HepG2 (cell line): ENCODE measurements around the gene PLEKHA8. TPM values are rescaled to one million over a fixed set of nuclear protein-coding genes. Genes with fewer than 3 reads are reported as not detected.

Source experiments
- ATAC-seq: fragments of 200-7000 bp; cut with Tn5 transposase; 3 replicates; pipeline ENCODE4 v1.9.1; 2020; ENCODE audit warnings: mild to moderate bottlenecking, moderate library complexity
- BruUV-seq: library from RNA; stranded (reverse); fragments of 400-500 nt; replicated peaks from 2 replicates; lab custom pipeline; 2021; lab: Mats Ljungman, UMichigan
- CTCF ChIA-PET: fragments of 300-600 bp; formaldehyde crosslinking; extraction: SDS; loops from one replicate; lab custom pipeline; 2021; ENCODE audit warnings: low total read pairs, inconsistent platforms, low intra/inter-chr PET ratio; lab: Yijun Ruan, JAX
- POLR2A ChIA-PET: fragments of 350-600 bp; sonication (Branson Sonifier 250); formaldehyde crosslinking; loops from one replicate; lab custom pipeline; 2020; ENCODE audit warnings: antibody characterized with exemption, inconsistent platforms; lab: Yijun Ruan, JAX
- DNase-seq: peaks from one replicate; pipeline ENCODE4 v3.0.0-alpha.2; 2015; ENCODE audit warnings: low spot score
- FAIRE-seq: peaks from 3 replicates; lab custom pipeline; 2011; peaks lifted over from hg19 to GRCh38; lab: Jason Lieb, UNC
- H2AFZ ChIP-seq: one replicate; pipeline ENCODE4 v1.6.1; 2011; ENCODE audit warnings: low read length, inconsistent platforms
- H3K27ac ChIP-seq: fragments of 300-600 bp; 3 replicates; pipeline ENCODE4 v1.8.0; 2011; ENCODE audit warnings: mixed run types, mild to moderate bottlenecking, mixed read lengths, low read length, inconsistent platforms; ENCODE audit not compliant: insufficient read depth; ENCODE audit errors: extremely low read length
- H3K27me3 ChIP-seq, 2 experiments: fragments of 200-600 bp in 1 of 2; 2 replicates in 1 of 2; 3 replicates in 1 of 2; pipeline versions ENCODE4 v1.6.0 to v1.8.0; 2011; ENCODE audit warnings: low read length in 2 of 2, mild to moderate bottlenecking in 2 of 2, moderate library complexity in 2 of 2, inconsistent platforms in 1 of 2; ENCODE audit not compliant: insufficient read depth in 2 of 2, control insufficient read depth in 1 of 2
- H3K36me3 ChIP-seq, 2 experiments: fragments of 200-600 bp in 1 of 2; replicated peaks in 1 of 2; 2 replicates in 1 of 2; 3 replicates in 1 of 2; pipeline versions ENCODE4 v1.5.1 to v1.8.0; 2011; ENCODE audit warnings: low read length in 2 of 2, inconsistent platforms in 1 of 2; ENCODE audit not compliant: insufficient read depth in 2 of 2, control insufficient read depth in 1 of 2
- H3K4me1 ChIP-seq: 2 replicates; pipeline ENCODE4 v1.5.1; 2012; ENCODE audit warnings: low read length, inconsistent platforms; ENCODE audit not compliant: insufficient read depth
- H3K4me2 ChIP-seq: 2 replicates; pipeline ENCODE4 v1.6.0; 2011; ENCODE audit warnings: low read depth, low read length, inconsistent platforms
- H3K4me3 ChIP-seq, 3 experiments: fragments of 200-600 bp in 1 of 3; sonication (generic), shearing (Covaris generic) in 1 of 3; replicated peaks in 1 of 3; 2 replicates each; pipeline ENCODE4 v1.5.1; 2011 to 2016; ENCODE audit warnings: low read length in 3 of 3, inconsistent platforms in 2 of 3, low read depth in 2 of 3, mild to moderate bottlenecking in 2 of 3, control low read depth in 1 of 3, mixed read lengths in 1 of 3; ENCODE audit not compliant: insufficient read depth in 1 of 3
- H3K79me2 ChIP-seq: one replicate; pipeline ENCODE4 v1.6.1; 2011; ENCODE audit warnings: low read length, inconsistent platforms; ENCODE audit not compliant: insufficient read depth
- H3K9ac ChIP-seq: 2 replicates; pipeline ENCODE4 v1.6.0; 2011; ENCODE audit warnings: mild to moderate bottlenecking, low read depth, low read length, inconsistent platforms; ENCODE audit not compliant: insufficient read depth
- H3K9me3 ChIP-seq: 2 replicates; pipeline ENCODE4 v1.5.1; 2012; ENCODE audit warnings: mild to moderate bottlenecking, low read length
- H4K20me1 ChIP-seq: 2 replicates; pipeline ENCODE4 v1.6.0; 2011; ENCODE audit warnings: inconsistent platforms, mild to moderate bottlenecking, low read length, moderate library complexity; ENCODE audit not compliant: insufficient read depth
- ARNTL ChIP-seq: sonication (generic); formaldehyde crosslinking; IDR thresholded peaks from 2 replicates; pipeline ENCODE4 v1.4.0; 2020; ENCODE audit warnings: mild to moderate bottlenecking, missing genetic modification reagents
- FOSL1 ChIP-seq: sonication (generic); formaldehyde crosslinking; IDR thresholded peaks from 2 replicates; pipeline ENCODE4 v1.9.0; 2021; ENCODE audit warnings: missing genetic modification reagents, borderline replicate concordance
- GABPA ChIP-seq, 2 experiments: IDR thresholded peaks; 2 replicates each; pipeline ENCODE4 v1.6.1; 2011 to 2016; ENCODE audit warnings: low read depth in 2 of 2, low read length in 1 of 2, missing biosample characterization in 1 of 2, missing genetic modification characterization in 1 of 2
- MTF1 ChIP-seq: sonication (generic); formaldehyde crosslinking; IDR thresholded peaks from 2 replicates; pipeline ENCODE4 v1.5.0; 2020; ENCODE audit warnings: missing genetic modification reagents
- MXD1 ChIP-seq: sonication (generic); formaldehyde crosslinking; IDR thresholded peaks from 2 replicates; pipeline ENCODE4 v1.4.0; 2020; ENCODE audit warnings: mild to moderate bottlenecking, missing genetic modification reagents
- POLR2AphosphoS5 ChIP-seq: IDR thresholded peaks from 2 replicates; pipeline ENCODE4 v1.6.1; 2012; ENCODE audit warnings: low read depth, low read length
- SMAD3 ChIP-seq: sonication (generic); formaldehyde crosslinking; IDR thresholded peaks from 2 replicates; pipeline ENCODE4 v1.4.0; 2020; ENCODE audit warnings: missing genetic modification reagents
- SP5 ChIP-seq: IDR thresholded peaks from 2 replicates; pipeline ENCODE4 v1.6.1; 2016; ENCODE audit warnings: low read depth, borderline replicate concordance
- TERF1 ChIP-seq: sonication (generic); formaldehyde crosslinking; IDR thresholded peaks from 2 replicates; pipeline ENCODE4 v1.8.0; 2022; ENCODE audit warnings: mild to moderate bottlenecking, missing genetic modification reagents, moderate library complexity
- TRIM24 ChIP-seq: sonication (generic); formaldehyde crosslinking; IDR thresholded peaks from 2 replicates; pipeline ENCODE4 v1.8.0; 2022; ENCODE audit warnings: mild to moderate bottlenecking, missing genetic modification reagents
- ZHX2 ChIP-seq, 2 experiments: sonication (generic) in 1 of 2; formaldehyde crosslinking in 1 of 2; IDR thresholded peaks; 2 replicates each; pipeline versions ENCODE4 v1.6.1 to v1.9.0; 2014 to 2022; ENCODE audit warnings: antibody characterized with exemption in 1 of 2, borderline replicate concordance in 1 of 2, inconsistent platforms in 1 of 2, low read depth in 1 of 2, missing genetic modification reagents in 1 of 2
- ZNF264 ChIP-seq: sonication (generic); formaldehyde crosslinking; IDR thresholded peaks from 2 replicates; pipeline ENCODE4 v1.4.0; 2020; ENCODE audit warnings: missing genetic modification reagents
- ZNF564 ChIP-seq: sonication (generic); formaldehyde crosslinking; IDR thresholded peaks from 2 replicates; pipeline ENCODE4 v1.8.1; 2023; ENCODE audit warnings: mild to moderate bottlenecking, missing genetic modification reagents
- ZNF607 ChIP-seq: sonication (generic); formaldehyde crosslinking; IDR thresholded peaks from 2 replicates; pipeline ENCODE4 v1.5.1; 2020; ENCODE audit warnings: missing genetic modification reagents, mild to moderate bottlenecking, borderline replicate concordance
- ZNF652 ChIP-seq: IDR thresholded peaks from 2 replicates; pipeline ENCODE4 v1.6.1; 2016; ENCODE audit warnings: low read depth, borderline replicate concordance
- ZNF83 ChIP-seq: sonication (generic); formaldehyde crosslinking; IDR thresholded peaks from 2 replicates; pipeline ENCODE4 v1.4.0; 2020; ENCODE audit warnings: missing genetic modification reagents, mild to moderate bottlenecking, borderline replicate concordance
- WGBS: methylation state at CpG from one replicate; pipeline ENCODE4 v1.1.6; 2017; ENCODE audit warnings: low lambda C conversion rate; 5-methylcytosine and 5-hydroxymethylcytosine counted together
- in situ Hi-C: cut with HindIII; loops from 2 replicates; pipeline ENCODE4 v1.10.0; 2017; ENCODE audit warnings: low pct_unique_long_range_greater_than_20kb; ENCODE audit not compliant: extremely low pct_ligation_motif_present
- intact Hi-C: fragments of 100-400 bp; cut with micrococcal nuclease; formaldehyde crosslinking; loops from one replicate; pipeline ENCODE4 v1.10.0; 2022; ENCODE audit not compliant: unreplicated experiment
- polyA plus RNA-seq, 8 experiments: library from polyadenylated mRNA; depleted of rRNA in 3 of 8; stranded (reverse) in 7 of 8; unstranded in 1 of 8; fragments of >200 nt; fragmentation: Illumina TruSeq in 4 of 8; extraction: Trizol in 4 of 8; gene quantifications; 2 replicates each; pipeline versions ENCODE4 v1.2.1 to v1.2.3, GENCODE V29; 2011 to 2016; ENCODE audit warnings: low read depth in 4 of 8, missing spikeins in 1 of 8, mixed read lengths in 1 of 8; ENCODE audit not compliant: insufficient read depth in 1 of 8
- total RNA-seq, 5 experiments: library from RNA; depleted of rRNA; stranded (reverse); fragments of >200 nt; fragmentation: Illumina TruSeq; extraction: Trizol; gene quantifications; 2 replicates each; pipeline ENCODE4 v1.2.3, GENCODE V29; 2016; ENCODE audit warnings: low read depth in 1 of 5

The PLEKHA8 gene
- total and polyA plus RNA-seq, 2 of the 13 experiments (the other 11 are each of a cell fraction or from before 2014, with no cell fraction given): 12.5 to 26.4 TPM

- TF ChIP-seq TERF1 (CRISPR knock-in tag): no peak
- no peak for TF ChIP-seq SP5
Measured at GRCh38 chr7:30162133-30162532, 133.9 kb downstream of the PLEKHA8 start (continued).

GRCh38 chr7:30162622-30163124 lies 134.5 kb downstream of the PLEKHA8 start:
- POLR2A ChIA-PET: no interaction called here
- Histone ChIP-seq H3K4me3 (peak overlapping the region in 2 of 3 experiments; percentile 5 to 11; a peak in 2 of 6 replicates), H3K4me2 (peak overlapping the region; percentile 43), H3K4me1 (peaks cover 67% of the 10 kb centered on the region), H3K27ac (peak overlapping the region; percentile 23), H3K36me3 (no peaks in the 10 kb centered on the region; a peak in 1 of 5 replicates), H2AFZ (no peak overlapping the region), H4K20me1 (no peaks in the 10 kb centered on the region), H3K79me2 (no peaks in the 10 kb centered on the region), H3K9ac (no peak overlapping the region), H3K9me3 (no peaks in the 10 kb centered on the region), H3K27me3 (no peaks in the 10 kb centered on the region)
- ATAC-seq: peak; percentile 87
- DNase-seq: peak; percentile 84
- intact Hi-C loops (loop anchor here (1.0 to 5.0 kb wide), 2 partner anchors 65 to 402 kb away; no protein-coding TSS in a partner anchor), in situ Hi-C loops (loop anchor here (5.0 to 10.0 kb wide), 2 partner anchors 122 to 250 kb away; partner anchors contain the start of gene ZNRF2)
- FAIRE-seq: peak; percentile 74
- BruUV-seq: no TSS peak
- WGBS: under 1% methylated on average over 5 of the region's 5 CpGs
- CTCF ChIA-PET: no interaction called here
- TF ChIP-seq GABPA (IDR thresholded peaks at IDR 0.05; ENCODE audit: low read depth, low read length): no peak
- TF ChIP-seq GABPA (CRISPR knock-in tag; IDR thresholded peaks at IDR 0.05; ENCODE audit: low read depth): no peak
- no peak for TF ChIP-seq ZNF564 (CRISPR knock-in tag)
- TF ChIP-seq ZHX2 (IDR thresholded peaks at IDR 0.05; ENCODE audit: low read depth): no peak
- no peak for TF ChIP-seq ZHX2 (CRISPR knock-in tag; IDR thresholded peaks at IDR 0.05; ENCODE audit: borderline replicate concordance)
- no peak for TF ChIP-seq ZNF607 (CRISPR knock-in tag)
- no peak for TF ChIP-seq POLR2AphosphoS5
- no peak for TF ChIP-seq MTF1 (CRISPR knock-in tag)
- TF ChIP-seq MXD1 (CRISPR knock-in tag): no peak
- no peak for TF ChIP-seq ZNF83 (CRISPR knock-in tag)
- TF ChIP-seq FOSL1 (CRISPR knock-in tag): no peak
- TF ChIP-seq ARNTL: no peak
- no peak for TF ChIP-seq ZNF264 (CRISPR knock-in tag)
- TF ChIP-seq ZNF652 (CRISPR knock-in tag): no peak
- TF ChIP-seq SP5: peak; percentile 39; the same call in 1 of the 2 replicates
- TF ChIP-seq SMAD3: no peak
- no peak for TF ChIP-seq TRIM24 (CRISPR knock-in tag)
